ENCODE data around the gene TMEM62.

The TMEM62 gene

GRCh38 chr15:43091859-43092258 is 41.5 kb upstream of the TMEM62 start:
- peaks cover 78% of the 10 kb centered on the region for H3K79me2 ChIP-seq (ENCODE audit: insufficient read depth, low read length)

GRCh38 chr15:43093026-43093425 is 40.4 kb upstream of the TMEM62 start:
- H3K9me2 ChIP-seq (replicated peaks; ENCODE audit: low read depth, low read length): no peaks in the 10 kb centered on the region
- H4K20me1 ChIP-seq (ENCODE audit: insufficient read depth, low read length, poor library complexity, severe bottlenecking): peaks cover 17% of the 10 kb centered on the region
- no peaks in the 10 kb centered on the region for H3F3A ChIP-seq (ENCODE audit: low read depth)
- H3K4me2 ChIP-seq (ENCODE audit: low read depth, low read length, poor library complexity, severe bottlenecking): no peak overlapping the region
- no peak overlapping the region for H3K9ac ChIP-seq (ENCODE audit: low read depth, low read length, poor library complexity, severe bottlenecking)
- no peak overlapping the region for H3K4me3 ChIP-seq (ENCODE audit: low read length, poor library complexity, severe bottlenecking)
- no peak overlapping the region for H2AFZ ChIP-seq (ENCODE audit: low read length)
- no peaks in the 10 kb centered on the region; the same call in 1 of the 2 replicates for H3K36me3 ChIP-seq (ENCODE audit: insufficient read depth, low read length)
- peaks cover 12% of the 10 kb centered on the region for H3K4me1 ChIP-seq (ENCODE audit: insufficient read depth, low read length, poor library complexity, severe bottlenecking)
- no peaks in the 10 kb centered on the region for H3K9me3 ChIP-seq (ENCODE audit: insufficient read depth, low read depth, low read length)
- peaks cover 83% of the 10 kb centered on the region for H3K79me2 ChIP-seq (ENCODE audit: insufficient read depth, low read length)
- TF ChIP-seq, protein P1, sequence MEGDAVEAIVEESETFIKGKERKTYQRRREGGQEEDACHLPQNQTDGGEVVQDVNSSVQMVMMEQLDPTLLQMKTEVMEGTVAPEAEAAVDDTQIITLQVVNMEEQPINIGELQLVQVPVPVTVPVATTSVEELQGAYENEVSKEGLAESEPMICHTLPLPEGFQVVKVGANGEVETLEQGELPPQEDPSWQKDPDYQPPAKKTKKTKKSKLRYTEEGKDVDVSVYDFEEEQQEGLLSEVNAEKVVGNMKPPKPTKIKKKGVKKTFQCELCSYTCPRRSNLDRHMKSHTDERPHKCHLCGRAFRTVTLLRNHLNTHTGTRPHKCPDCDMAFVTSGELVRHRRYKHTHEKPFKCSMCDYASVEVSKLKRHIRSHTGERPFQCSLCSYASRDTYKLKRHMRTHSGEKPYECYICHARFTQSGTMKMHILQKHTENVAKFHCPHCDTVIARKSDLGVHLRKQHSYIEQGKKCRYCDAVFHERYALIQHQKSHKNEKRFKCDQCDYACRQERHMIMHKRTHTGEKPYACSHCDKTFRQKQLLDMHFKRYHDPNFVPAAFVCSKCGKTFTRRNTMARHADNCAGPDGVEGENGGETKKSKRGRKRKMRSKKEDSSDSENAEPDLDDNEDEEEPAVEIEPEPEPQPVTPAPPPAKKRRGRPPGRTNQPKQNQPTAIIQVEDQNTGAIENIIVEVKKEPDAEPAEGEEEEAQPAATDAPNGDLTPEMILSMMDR (conservative IDR thresholded peaks at IDR 0.05; ENCODE audit: low read length): no peak
- TF ChIP-seq EZH2phosphoT487 (IDR thresholded peaks at IDR 0.05; ENCODE audit: borderline replicate concordance): no peak
- H3K27me3 ChIP-seq (ENCODE audit: insufficient read depth, low read length, poor library complexity, severe bottlenecking): no peaks in the 10 kb centered on the region

More at GRCh38 chr15:43091859-43092258, 41.5 kb upstream of the TMEM62 start:
- Histone ChIP-seq H2AFZ (ENCODE audit: low read length) (no peak overlapping the region), H3K27me3 (ENCODE audit: insufficient read depth, low read length, poor library complexity, severe bottlenecking) (no peaks in the 10 kb centered on the region), H4K20me1 (ENCODE audit: insufficient read depth, low read length, poor library complexity, severe bottlenecking) (peaks cover 21% of the 10 kb centered on the region), H3K4me3 (ENCODE audit: low read length, poor library complexity, severe bottlenecking) (no peak overlapping the region), H3K36me3 (ENCODE audit: insufficient read depth, low read length) (no peaks in the 10 kb centered on the region), H3K4me2 (ENCODE audit: low read depth, low read length, poor library complexity, severe bottlenecking) (no peak overlapping the region), H3K9me3 (ENCODE audit: insufficient read depth, low read depth, low read length) (no peaks in the 10 kb centered on the region), H3K9me2 (replicated peaks; ENCODE audit: low read depth, low read length) (no peaks in the 10 kb centered on the region), H3F3A (ENCODE audit: low read depth) (no peaks in the 10 kb centered on the region), H3K4me1 (ENCODE audit: insufficient read depth, low read length, poor library complexity, severe bottlenecking) (peaks cover 12% of the 10 kb centered on the region), H3K9ac (ENCODE audit: low read depth, low read length, poor library complexity, severe bottlenecking) (no peak overlapping the region)
- TF ChIP-seq, protein P1 (conservative IDR thresholded peaks at IDR 0.05; ENCODE audit: low read length): no peak
- no peak for TF ChIP-seq EZH2phosphoT487 (IDR thresholded peaks at IDR 0.05; ENCODE audit: borderline replicate concordance)

GRCh38 chr15:43094416-43095030 is 38.9 kb upstream of the TMEM62 start:
- H3K9me2 ChIP-seq (replicated peaks; ENCODE audit: low read depth, low read length): no peaks in the 10 kb centered on the region
- H3K9me3 ChIP-seq (ENCODE audit: insufficient read depth, low read depth, low read length): no peaks in the 10 kb centered on the region
- H3K4me1 ChIP-seq (ENCODE audit: insufficient read depth, low read length, poor library complexity, severe bottlenecking): peaks cover 13% of the 10 kb centered on the region
- no peak overlapping the region for H2AFZ ChIP-seq (ENCODE audit: low read length)
- TF ChIP-seq, protein P1 (conservative IDR thresholded peaks at IDR 0.05; ENCODE audit: low read length): no peak
- TF ChIP-seq EZH2phosphoT487 (IDR thresholded peaks at IDR 0.05; ENCODE audit: borderline replicate concordance): no peak
- H3K27me3 ChIP-seq (ENCODE audit: insufficient read depth, low read length, poor library complexity, severe bottlenecking): no peaks in the 10 kb centered on the region
- no peaks in the 10 kb centered on the region; the same call in 1 of the 2 replicates for H3K36me3 ChIP-seq (ENCODE audit: insufficient read depth, low read length)
- no peaks in the 10 kb centered on the region for H3F3A ChIP-seq (ENCODE audit: low read depth)
- no peak overlapping the region for H3K4me3 ChIP-seq (ENCODE audit: low read length, poor library complexity, severe bottlenecking)
- no peak overlapping the region for H3K4me2 ChIP-seq (ENCODE audit: low read depth, low read length, poor library complexity, severe bottlenecking)
- H3K9ac ChIP-seq (ENCODE audit: low read depth, low read length, poor library complexity, severe bottlenecking): no peak overlapping the region
- peaks cover 89% of the 10 kb centered on the region for H3K79me2 ChIP-seq (ENCODE audit: insufficient read depth, low read length)
- peaks cover 21% of the 10 kb centered on the region for H4K20me1 ChIP-seq (ENCODE audit: insufficient read depth, low read length, poor library complexity, severe bottlenecking)
